Placental epithelial cell (primary cell): Measurements from ENCODE around the gene CMTM2. TPM values are rescaled to one million over a fixed set of nuclear protein-coding genes. Genes with fewer than 3 reads are reported as not detected.

Experiments
- small RNA-seq: library from RNA; depleted of rRNA; stranded (forward); fragments of <200 nt; gene quantifications from one replicate; pipeline ENCODE3, GENCODE V24; 2012
- total RNA-seq: library from RNA; depleted of rRNA; stranded (reverse); fragments of >200 nt; gene quantifications from 2 replicates; pipeline ENCODE4 v1.2.3, GENCODE V29; 2012

The CMTM2 gene, protein sequence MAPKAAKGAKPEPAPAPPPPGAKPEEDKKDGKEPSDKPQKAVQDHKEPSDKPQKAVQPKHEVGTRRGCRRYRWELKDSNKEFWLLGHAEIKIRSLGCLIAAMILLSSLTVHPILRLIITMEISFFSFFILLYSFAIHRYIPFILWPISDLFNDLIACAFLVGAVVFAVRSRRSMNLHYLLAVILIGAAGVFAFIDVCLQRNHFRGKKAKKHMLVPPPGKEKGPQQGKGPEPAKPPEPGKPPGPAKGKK
- total RNA-seq = not detected in 2 replicates

GRCh38 chr16:66578651-66579531 is at the start of gene CMTM2:
Gene CMTM2, plus strand, starts transcription at chr16:66579463. Its CDS starts 145 bp downstream, at chr16:66579608.

DNA sequence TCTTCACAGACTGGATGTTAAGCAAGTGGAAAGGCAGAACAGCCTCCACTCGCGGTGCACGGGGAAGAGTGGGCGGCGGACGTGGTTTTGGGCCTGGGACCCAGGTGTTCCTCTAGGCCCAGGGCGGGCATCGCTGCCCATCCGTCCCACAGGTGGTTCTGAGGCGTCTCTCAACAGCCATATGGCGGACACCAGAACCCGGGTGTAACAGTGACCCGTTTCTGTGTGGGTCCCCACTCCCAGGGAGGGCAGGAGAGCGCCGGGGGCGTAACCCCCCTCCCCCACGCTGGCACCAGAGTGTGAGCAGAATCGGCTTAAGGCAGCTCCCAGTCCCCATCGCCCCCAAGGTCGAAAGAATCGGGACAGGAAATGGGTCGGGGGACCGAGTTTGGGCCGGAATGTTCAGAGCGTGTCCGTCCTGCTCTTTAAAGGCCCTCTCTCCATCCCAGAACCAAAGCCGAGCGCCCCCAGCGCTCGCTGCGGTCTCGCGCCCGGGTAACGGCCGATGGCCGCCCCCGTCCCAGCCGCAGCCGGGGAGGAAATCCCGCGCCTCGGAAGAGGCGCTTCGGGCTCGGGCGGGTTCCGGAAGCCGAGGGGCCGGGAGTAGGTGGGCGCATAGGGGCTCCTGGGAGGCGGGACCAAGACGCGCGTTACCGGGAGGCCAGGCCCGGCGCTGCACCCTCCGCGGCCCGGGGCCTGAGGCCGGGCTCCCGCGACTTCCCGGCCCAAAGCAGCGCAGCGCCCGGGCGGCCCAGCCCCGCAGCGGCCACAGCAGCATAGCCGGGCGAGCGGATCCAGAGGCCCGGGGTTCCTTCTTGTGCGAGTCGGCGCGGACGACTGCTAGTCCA is 29.8 kb upstream of the CMTM2 start, which contains the start of gene TK2:
Gene TK2, minus strand, starts transcription at position 839 of the 848 bp plus-strand sequence. Its CDS starts 61 bp downstream, at position 778.

GRCh38 chr16:66552286-66553177 is 26.7 kb upstream of the CMTM2 start, which contains the start of gene CKLF:
Gene CKLF, plus strand, starts transcription at chr16:66552576. Its CDS starts 140 bp downstream, at chr16:66552716.

GRCh38 chr16:66566051-66566901 is 13.0 kb upstream of the CMTM2 start, which contains the start of gene CMTM1:
Gene CMTM1, plus strand, starts transcription at chr16:66566439. Its CDS starts 75 bp downstream, at chr16:66566514.

GRCh38 chr16:66604376-66605176 is 25.3 kb downstream of the CMTM2 start, which contains the start of gene CMTM3:
Gene CMTM3, plus strand, starts transcription at chr16:66604704. Its CDS starts 102 bp downstream, at chr16:66604806.

Small RNA genes within 50 kb of the gene (small RNA-seq; reads per million reads assigned to genes)
- gene CKLF-CMTM1 = not detected

Other genes starting within 250 kb of the CMTM2 start
- not detected in 2 replicates for gene CDH5, start 212.8 kb upstream of the CMTM2 start, total RNA-seq
- gene BEAN1, start 152.2 kb upstream of the CMTM2 start, total RNA-seq = 13.2 and 34.5 TPM in 2 replicates
- 23.1 and 37.3 TPM in 2 replicates for gene TK2, start 29.3 kb upstream of the CMTM2 start, total RNA-seq
- 32.9 and 70.3 TPM in 2 replicates for gene CKLF, start 26.9 kb upstream of the CMTM2 start, total RNA-seq
- 2.1 and 6.7 TPM in 2 replicates for gene CMTM1, start 13.0 kb upstream of the CMTM2 start, total RNA-seq
- 36.0 and 48.7 TPM in 2 replicates for gene CMTM3, start 25.2 kb downstream of the CMTM2 start, total RNA-seq
- gene CMTM4, start 117.3 kb downstream of the CMTM2 start, total RNA-seq = 9.8 and 17.1 TPM in 2 replicates
- 127 and 164 TPM in 2 replicates for gene DYNC1LI2, start 172.1 kb downstream of the CMTM2 start, total RNA-seq
- 0.79 TPM in 1 of 2 replicates, not detected in the other for gene TERB1, start 222.1 kb downstream of the CMTM2 start, total RNA-seq